Tibial artery (tissue), 4 donors: ENCODE data around the gene SEC16A.

Source experiments
- DNase-seq, 2 donors: peaks; one replicate each; pipeline ENCODE4 v3.0.0-alpha.2; 2019
- H3K27ac ChIP-seq, 2 donors: fragments of 200-600 bp; sonication (generic) in 1 of 2; 1 replicate in 1 of 2; 2 replicates in 1 of 2; pipeline ENCODE4 v1.5.1; 2018 to 2019; ENCODE audit warnings: mild to moderate bottlenecking in 1 of 2
- H3K27me3 ChIP-seq, 2 donors: fragments of 200-600 bp; sonication (generic) in 1 of 2; one replicate each; pipeline versions ENCODE4 v1.5.1 to v1.6.0; 2016 to 2019
- H3K36me3 ChIP-seq, 3 donors: fragments of 200-600 bp; sonication (generic) in 2 of 3; one replicate each; pipeline ENCODE4 v1.5.1; 2016 to 2019; ENCODE audit warnings: mild to moderate bottlenecking in 2 of 3
- H3K4me1 ChIP-seq, 4 donors: fragments of 200-600 bp; sonication (generic) in 2 of 4; 1 replicate in 3 of 4; 2 replicates in 1 of 4; pipeline ENCODE4 v1.5.1; 2016 to 2019
- H3K4me3 ChIP-seq, 2 donors: fragments of 200-600 bp; sonication (generic) in 1 of 2; 1 replicate in 1 of 2; 2 replicates in 1 of 2; pipeline ENCODE4 v1.5.1; 2018 to 2019; ENCODE audit warnings: mild to moderate bottlenecking in 2 of 2
- H3K9me3 ChIP-seq, 3 donors: fragments of 200-600 bp; sonication (generic) in 1 of 3; one replicate each; pipeline ENCODE4 v1.5.1; 2016 to 2019
- CTCF ChIP-seq, 2 experiments: fragments of 200-600 bp in 1 of 2; fragments of 450-650 bp in 1 of 2; IDR thresholded peaks; one replicate each; pipeline ENCODE4 v1.5.1; 2017 to 2019; ENCODE audit warnings: antibody characterized with exemption in 2 of 2, mild to moderate bottlenecking in 1 of 2, moderate library complexity in 1 of 2
- intact Hi-C: fragments of 100-400 bp; cut with DNase I; formaldehyde crosslinking; loops from one replicate; pipeline ENCODE4 v1.15.0; 2023; ENCODE audit warnings: low total_unique reads

Gene SEC16A

GRCh38 chr9:136445799-136446198 lies 37.0 kb downstream of the SEC16A start:
- no peak for TF ChIP-seq CTCF (IDR thresholded peaks at IDR 0.05)
- Histone ChIP-seq H3K9me3 (no peaks in the 10 kb centered on the region), H3K27me3 (no peaks in the 10 kb centered on the region), H3K36me3 (peaks cover 86 to 100% (median 99%) of the 10 kb centered on the region in 3 donors), H3K27ac (no peak overlapping the region), H3K4me1 (no peaks in the 10 kb centered on the region), H3K4me3 (no peak overlapping the region)
- no peak for DNase-seq
- intact Hi-C loops, result no loop called here

- Histone ChIP-seq H3K27ac (no peak overlapping the region), H3K9me3 (no peaks in the 10 kb centered on the region), H3K36me3 (peaks cover 69 to 87% (median 87%) of the 10 kb centered on the region in 3 donors), H3K4me3 (no peak overlapping the region), H3K4me1 (peaks cover 0 to 6% (median 5%) of the 10 kb centered on the region in 4 donors), H3K27me3 (no peaks in the 10 kb centered on the region)
- no peak for TF ChIP-seq CTCF (IDR thresholded peaks at IDR 0.05)
- intact Hi-C loops, result no loop called here
- DNase-seq, result no peak
These were observed 38.7 kb downstream of the SEC16A start for GRCh38 chr9:136444102-136444501.

DNA sequence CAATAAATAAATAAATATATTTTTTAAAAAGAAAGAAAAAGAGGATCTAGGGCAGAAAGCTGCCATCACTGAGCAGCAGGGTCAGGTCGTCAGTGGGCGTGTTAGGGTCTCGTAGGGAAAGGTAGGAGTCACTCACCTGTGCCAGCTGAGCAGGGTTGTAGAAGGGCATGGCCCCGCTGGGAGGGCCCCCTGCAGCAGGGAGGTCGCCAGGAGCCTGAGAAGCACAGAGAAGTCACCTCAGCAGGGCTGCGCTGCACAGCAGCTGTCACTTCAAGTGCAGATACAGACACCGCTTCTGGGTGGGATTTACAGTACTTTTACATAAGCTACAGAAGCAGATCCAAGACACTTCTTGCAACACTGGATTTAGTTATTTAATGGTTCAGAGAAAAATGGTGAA lies 39.2 kb downstream of the SEC16A start:
- TF ChIP-seq CTCF (IDR thresholded peaks at IDR 0.05), result no peak
- Histone ChIP-seq H3K27ac (no peak overlapping the region), H3K27me3 (no peaks in the 10 kb centered on the region), H3K36me3 (peaks cover 65 to 83% (median 83%) of the 10 kb centered on the region in 3 donors), H3K4me3 (no peak overlapping the region), H3K4me1 (peaks cover 0 to 9% (median 7%) of the 10 kb centered on the region in 4 donors), H3K9me3 (no peaks in the 10 kb centered on the region)
- intact Hi-C loops, result no loop called here
- no peak for DNase-seq

GRCh38 chr9:136443087-136443486 lies 39.8 kb downstream of the SEC16A start:
- TF ChIP-seq CTCF (IDR thresholded peaks at IDR 0.05), result no peak
- no peak for DNase-seq
- no peak overlapping the region for H3K4me3 ChIP-seq
- H3K27ac ChIP-seq, result no peak overlapping the region
- H3K36me3 ChIP-seq, result peaks cover 59 to 77% (median 77%) of the 10 kb centered on the region in 3 donors
- intact Hi-C loops, result no loop called here
- H3K4me1 ChIP-seq, result peaks cover 0 to 15% (median 13%) of the 10 kb centered on the region in 4 donors
- no peaks in the 10 kb centered on the region for H3K9me3 ChIP-seq
- no peaks in the 10 kb centered on the region for H3K27me3 ChIP-seq

- Histone ChIP-seq H3K9me3 (no peaks in the 10 kb centered on the region), H3K4me1 (peaks cover 0 to 23% (median 21%) of the 10 kb centered on the region in 4 donors), H3K27ac (no peak overlapping the region), H3K4me3 (no peak overlapping the region), H3K27me3 (no peaks in the 10 kb centered on the region), H3K36me3 (peaks cover 51 to 69% (median 68%) of the 10 kb centered on the region in 3 donors)
- no peak for DNase-seq
- intact Hi-C loops, result no loop called here
- TF ChIP-seq CTCF (IDR thresholded peaks at IDR 0.05), result no peak
These were observed 40.6 kb downstream of the SEC16A start for GRCh38 chr9:136442265-136442664.
